Amygdala (tissue), 56 donors: Measurements from ENCODE around the gene SMARCAL1.
"Not testable (repeated sequence)": the region's sequence is repeated elsewhere in the genome, so short reads cannot be mapped to it uniquely, and the experiment has no call there.

Experiments used
- DNase-seq, 56 donors: peaks; one replicate each; lab custom pipeline; 2025; lab: John Stamatoyannopoulos, UW

The SMARCAL1 gene

DNA sequence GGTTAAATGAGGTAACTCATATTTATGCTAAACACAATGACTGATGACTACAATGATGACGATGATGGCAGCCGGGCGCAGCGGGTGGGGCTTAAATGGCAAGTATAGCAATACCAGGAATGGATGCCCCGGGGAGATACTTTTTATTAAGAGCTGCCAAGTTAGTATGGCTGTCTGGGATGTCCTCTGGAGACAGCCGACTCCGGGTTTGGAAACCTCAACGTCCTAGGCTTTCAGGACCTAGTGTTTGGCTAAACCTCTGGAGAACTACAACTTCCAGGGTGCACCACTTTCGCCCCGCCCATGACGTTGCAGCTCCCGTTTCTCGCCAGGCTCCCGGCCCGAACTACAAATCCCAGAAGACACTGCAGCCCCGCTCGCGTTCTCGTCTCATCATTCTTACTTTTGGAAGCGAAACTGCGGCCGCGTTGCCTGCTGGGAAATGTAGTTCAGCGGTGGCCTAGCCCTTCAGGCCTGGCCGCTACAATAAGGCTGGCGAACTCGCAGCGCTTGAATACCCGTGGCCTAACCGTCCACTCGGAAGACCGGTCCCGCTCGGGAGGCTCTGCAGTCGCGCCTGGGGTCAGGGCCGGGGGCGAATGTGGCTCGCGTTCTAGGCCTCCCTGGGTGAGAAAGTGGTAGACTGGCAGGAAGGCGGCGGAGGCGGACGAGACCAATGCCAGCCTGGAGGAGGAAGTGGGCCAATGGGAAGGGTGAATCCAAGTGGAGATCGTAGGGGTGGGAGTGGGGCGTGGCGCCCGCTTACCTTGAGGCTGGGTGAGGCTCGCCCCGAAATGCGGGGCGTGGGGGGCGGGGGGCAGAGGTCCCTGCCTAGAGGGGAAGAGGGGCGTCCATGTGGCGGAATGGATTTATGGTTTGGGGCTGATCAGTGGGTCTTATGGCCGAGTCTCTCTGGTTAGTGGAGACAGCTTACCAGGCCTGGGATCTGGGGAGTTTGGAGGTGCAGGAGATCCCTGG, at the start of gene SMARCAL1:
TSS of gene SMARCAL1 (plus strand) at position 463 of the 978 bp plus-strand sequence. CDS start 2,221 bp downstream, outside the sequence.
- DNase-seq, result peak; percentile 60 to 100 (median 98)

DNA sequence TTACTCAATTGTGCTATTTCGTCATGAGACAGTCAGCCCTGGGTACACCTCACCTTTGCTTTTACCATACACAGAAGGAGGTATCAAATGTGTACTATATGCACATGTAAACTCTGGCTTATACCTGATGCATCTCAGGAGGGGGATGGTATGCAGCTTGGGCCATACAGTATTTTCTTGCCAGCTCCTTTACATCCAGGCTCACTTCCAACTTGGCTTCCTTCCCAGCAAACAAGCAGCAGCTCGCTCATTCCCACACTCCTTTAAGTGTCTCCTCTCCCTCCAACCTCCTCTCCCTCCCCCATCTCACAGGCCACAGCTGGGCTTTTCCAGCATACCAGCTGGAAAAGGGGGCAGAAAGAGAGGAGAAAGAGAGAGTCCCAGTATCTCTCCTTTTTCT, 49.6 kb upstream of the SMARCAL1 start:
- DNase-seq, result peak in 4 of 56 donors; percentile 4 to 61 (median 27)

DNA sequence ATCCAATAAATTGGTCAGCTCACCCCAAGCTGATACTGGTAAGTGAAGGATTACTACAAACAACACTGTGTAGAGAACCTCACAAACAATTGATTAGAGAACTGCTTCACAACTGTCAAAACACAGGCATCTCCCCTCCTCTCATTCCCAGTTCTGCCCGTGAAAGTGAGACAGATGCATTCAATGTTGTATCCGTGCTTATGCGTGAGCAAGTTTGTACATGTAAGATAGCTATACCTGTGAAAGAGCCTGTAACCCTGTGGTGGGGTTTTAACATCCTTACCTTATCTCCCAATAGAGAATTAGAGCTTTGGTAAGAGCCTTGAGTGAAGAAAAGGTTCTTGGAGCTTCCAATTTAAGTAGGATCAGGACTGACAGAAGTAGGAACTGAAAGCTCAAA, 49.1 kb upstream of the SMARCAL1 start:
- DNase-seq, result no peak

DNA sequence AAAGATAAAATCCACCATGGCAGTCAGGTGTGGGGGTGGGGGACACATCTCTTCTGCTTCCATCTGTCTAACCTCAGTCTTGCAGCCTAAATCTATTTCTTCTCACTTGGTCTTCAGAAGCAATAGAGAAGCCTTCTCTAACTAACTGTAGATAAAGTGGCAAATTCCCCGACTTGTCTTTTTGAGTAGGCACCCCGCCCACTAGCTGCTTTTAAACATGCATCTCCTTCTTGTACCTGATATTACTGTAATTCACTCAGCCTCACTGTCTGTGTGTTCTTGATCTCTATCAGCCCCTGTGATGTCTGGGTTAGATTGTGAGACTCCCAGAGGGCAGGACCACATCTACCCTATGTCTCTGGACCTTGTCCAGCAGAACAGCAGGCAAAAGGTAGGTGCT, 46.8 kb upstream of the SMARCAL1 start:
- DNase-seq, result peak in 1 of 56 donors; percentile 23

DNA sequence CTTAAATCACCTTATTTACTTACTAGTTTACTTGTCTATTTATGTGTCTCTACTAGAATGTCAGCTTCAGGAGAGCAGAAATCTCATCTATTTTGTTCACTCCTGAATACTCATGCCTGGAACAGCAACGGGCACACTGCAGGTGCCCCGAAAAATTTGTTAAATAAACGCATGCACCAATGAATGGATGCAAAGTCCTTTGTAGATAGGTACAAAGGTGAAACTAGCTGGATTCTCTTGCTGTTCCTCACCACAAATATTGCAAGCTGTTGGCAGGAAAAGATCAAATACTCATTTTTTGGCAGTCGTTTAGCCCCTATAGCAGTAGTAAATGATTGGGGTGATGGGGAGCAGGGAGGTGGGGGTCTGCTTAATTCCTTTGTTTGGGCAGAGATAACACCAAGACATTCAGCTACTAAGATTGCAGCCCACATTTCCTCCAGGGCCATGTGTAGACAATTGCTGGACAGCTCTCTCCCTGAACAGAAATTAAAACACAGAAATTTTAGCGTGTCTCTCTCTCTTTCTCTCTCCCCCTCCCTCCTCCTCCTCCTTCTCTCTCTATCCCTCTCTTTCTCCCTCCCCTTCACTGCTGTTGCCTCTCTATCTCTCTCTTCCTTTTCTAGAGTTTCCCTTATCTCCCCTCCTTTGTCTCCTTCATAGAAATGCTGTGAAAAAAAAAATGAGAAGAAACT, 45.4 kb upstream of the SMARCAL1 start:
- no peak for DNase-seq

DNA sequence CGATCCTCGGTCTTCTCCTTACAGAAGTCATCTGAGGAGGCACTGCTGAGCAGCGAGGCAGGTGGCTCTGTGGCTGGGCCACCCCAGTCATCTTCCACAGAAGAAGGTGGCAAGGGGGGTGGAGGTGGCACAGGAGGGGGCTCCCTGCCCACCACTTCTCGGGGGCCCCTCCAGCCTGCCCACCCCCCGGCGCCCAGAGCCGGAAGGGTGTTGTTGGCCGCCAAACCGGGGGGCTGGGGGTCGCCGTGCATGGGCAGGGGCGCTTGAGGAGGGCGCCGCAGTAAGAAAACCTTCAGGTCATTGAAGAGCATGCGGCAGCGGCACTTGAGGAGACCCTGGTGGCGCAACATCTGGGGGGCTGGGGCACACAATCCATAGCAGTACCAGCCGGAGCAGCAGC, 42.5 kb upstream of the SMARCAL1 start:
- DNase-seq, result no peak

DNA sequence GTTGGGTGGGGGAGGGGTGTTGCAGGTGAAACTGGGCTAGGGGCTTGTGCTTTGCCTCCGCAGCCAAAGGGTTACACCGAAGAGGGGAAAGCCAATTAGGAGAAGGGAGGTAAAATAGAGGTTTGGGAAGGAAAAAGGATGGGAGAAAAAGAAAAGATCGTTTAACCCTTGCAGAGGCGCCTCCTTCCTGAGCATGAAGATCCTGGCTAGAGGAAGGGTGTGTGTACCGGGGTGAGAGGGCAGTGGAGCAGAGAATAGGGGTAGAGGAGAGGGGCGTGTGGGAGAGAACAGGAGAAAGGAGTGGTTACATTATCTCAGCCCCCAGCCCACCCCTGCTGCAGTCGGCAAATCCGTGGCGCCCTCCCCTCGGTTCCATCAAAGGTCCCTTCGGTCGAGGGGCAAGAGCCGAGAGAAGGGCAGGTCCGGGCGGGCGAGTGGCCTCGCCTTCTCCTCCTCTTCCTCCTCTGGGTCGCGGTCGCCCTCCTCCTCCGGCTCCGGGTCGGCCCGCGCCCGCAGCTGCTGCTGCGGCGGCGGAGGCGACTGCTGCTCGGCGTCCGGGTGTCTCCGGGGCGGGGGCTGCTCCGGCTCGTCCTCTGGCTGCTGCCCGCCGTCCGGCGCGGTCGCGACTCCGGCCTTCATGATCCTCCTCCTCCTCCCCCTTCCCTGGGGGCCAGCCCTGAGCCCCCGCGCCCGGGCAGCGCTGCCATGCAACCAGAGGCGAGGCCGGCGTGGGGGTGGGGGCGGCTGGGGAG, 41.1 kb upstream of the SMARCAL1 start:
- no peak for DNase-seq

DNA sequence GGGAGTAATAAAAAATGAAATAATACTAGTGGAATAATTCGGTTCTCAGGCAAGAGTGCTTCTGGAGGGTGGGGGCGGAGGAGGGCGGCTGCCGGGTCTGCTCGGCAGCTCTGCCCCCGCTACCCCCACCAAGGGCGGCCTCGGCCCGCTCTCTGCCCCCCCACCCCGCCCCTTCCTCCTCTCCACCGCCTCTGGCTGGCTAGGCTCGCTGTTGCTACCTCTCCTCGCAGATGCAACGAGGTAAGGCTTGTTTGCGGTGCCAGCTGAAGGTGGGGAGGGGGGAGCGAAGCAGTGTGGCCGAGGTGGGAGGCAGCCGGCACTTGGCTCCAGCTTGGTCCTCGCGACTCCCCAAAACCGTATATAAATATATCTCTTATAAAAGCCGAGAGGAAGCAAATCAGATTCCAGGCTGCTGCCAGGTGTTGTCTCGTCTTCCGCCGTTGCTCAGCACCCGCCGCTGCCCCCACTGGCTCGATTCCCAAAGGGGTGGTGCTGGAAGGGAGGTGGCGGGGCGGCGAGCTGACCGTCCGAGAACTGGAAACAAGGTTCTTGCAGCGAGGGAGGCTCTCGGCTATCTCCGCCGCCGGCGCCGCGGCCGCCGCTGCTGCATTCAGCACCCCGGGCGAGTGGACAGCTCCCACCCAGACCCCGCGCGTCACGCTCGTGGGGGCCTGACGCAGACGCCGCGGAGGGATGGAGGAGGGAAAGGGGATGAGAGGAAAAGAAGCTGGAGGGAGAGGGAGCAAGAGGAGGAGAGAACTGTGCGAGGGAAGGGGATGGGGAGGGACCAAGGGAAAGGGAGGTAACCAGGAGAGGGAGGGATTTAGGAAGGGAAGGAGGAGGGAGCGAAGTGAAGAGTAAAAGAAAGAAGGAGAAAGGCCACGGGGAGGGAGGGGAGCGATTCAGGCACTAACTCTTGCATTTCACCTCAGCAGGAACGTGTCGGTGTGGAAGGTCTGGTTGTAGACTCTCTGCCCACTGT, 40.3 kb upstream of the SMARCAL1 start, which contains the start of gene MARCHF4:
TSS of gene MARCHF4 (minus strand) at position 763 of the 982 bp plus-strand sequence. CDS start 2,223 bp downstream, outside the sequence.
- peak in 52 of 56 donors; percentile 8 to 73 (median 46) for DNase-seq

DNA sequence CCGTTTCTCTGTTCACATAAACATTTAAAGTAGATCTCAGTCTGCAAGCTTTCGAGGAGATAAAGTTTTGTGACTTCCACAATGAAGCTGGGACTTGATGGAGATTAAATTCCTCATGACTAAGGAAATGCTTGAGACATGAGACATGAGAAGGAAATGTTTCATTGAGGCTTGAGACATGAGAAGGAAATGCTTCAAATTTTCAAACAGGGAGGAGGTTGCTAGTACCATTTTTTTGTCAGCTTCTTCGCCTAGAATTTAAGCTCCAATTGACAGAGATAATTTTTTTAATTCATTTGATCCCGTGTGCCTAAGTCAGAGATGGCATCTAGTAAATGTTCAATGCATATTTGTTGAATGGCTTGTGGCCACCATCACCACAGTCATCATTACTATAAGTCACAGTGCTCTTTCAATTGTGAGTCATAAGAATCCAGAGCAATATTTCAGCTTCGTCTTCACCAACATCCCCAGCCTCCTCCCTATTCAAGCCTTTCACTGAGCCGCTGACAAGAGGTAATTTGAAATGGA, 39.5 kb upstream of the SMARCAL1 start:
- no peak for DNase-seq

DNA sequence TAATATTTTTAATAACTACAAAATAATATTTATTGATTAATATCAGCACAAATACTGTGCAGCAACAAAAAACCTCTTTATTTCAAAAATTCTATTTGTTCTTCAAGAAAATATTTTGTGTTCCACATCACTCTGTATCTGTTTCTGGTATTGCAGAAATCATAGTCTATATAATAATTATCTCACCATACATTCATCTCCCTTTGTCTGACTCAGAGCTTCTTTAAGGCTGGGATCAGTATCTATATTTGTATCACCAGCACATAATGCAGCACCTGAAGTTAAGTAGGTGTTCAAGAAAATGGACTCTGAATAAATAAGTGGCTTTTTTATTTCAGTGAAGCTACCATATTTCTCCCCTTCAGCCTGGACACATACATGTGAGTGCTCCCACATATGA, 38.4 kb upstream of the SMARCAL1 start:
- DNase-seq, result no peak

DNA sequence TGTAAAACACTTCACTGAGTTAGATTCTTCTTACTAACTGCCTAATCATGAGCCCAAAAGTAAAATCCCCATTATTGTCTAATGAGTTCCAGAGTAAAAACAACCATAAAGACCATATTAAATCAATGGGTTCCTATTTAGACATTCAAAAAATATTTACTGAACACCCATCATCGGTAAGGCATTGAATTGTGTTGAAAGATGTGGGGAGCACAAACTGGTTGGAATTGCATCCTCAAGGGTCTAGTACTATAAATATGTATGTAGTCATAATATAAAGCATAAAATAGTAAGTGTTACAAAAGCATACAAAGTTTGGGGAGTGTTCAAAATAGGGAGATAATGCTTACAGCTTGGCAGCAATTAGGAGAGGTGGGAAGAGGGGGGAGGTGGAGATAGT, 37.0 kb upstream of the SMARCAL1 start:
- no peak for DNase-seq

DNA sequence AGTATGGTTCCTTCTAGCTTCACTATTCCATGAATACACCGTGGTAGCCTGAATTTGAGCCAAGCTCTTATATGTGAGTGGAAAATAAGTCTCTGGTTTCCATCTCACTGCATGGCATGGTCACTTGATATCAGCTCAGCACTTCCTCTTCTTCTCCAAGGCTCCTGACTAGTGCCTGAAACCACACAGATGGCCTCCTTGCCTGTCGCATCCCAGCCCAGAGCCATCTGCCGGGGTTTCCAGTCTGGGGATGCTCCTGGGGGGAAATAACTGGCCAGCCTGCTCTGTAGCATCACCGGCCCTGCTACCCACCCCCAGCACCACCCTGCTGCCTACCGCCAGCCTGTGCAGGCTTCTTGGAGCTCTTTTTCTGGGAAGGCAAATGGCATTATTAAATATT, 32.3 kb upstream of the SMARCAL1 start:
- DNase-seq, result no peak

DNA sequence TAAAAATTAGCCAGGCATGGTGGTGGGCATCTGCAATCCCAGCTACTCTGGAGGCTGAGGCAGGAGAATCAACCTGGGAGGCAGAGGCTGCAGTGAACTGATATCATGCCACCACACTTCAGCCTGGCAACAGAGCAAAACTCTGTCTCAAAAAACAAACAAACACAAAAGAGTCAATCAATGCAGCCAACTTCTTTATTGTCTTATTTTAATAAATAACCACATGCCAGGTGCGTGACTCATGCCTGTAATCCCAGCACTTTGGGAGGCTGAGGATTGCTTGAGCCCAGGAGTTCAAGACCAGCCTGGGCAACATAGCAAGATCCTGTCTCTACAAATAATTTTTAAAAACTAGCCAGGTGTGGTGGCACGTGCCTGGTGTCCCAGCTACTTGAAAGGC, 27.9 kb upstream of the SMARCAL1 start:
- not testable (repeated sequence) for DNase-seq

DNA sequence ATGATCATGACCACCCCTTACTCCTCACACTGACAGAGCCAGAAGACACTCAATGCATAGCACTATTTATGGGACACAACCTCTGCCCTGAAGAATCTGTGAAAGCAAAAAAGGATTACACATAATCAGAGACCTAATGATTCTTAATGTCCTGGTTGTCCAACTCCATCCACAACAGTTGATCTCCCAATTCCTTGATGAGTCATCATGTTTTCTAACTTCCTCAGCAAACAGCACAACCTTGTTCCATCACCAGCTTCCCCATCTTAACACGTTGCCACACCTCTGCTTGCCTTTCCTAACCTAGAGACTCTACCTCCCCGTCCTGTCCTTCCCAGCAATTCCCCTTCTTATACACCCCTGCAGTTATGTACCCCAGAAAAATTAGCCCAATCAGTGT, 26.8 kb upstream of the SMARCAL1 start:
- DNase-seq, result no peak

DNA sequence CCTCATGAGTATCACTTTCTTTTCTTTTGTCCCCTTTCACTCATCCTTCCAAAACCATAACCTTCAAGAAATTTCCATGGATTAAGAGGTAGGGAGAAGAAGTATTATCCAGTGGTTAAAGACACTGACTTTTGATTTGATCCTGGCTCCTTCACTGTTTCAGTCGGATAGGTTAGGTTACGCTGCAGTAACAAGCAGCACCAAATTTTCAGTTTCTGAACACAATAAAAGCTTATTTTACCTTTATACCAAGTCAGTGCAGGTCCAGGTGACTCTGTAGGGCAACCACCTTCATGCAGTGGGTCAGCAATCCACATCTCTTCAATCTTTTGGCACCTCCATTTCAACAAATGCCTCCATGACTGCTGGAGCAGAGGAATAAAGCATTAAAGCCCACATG, 25.0 kb upstream of the SMARCAL1 start:
- no peak for DNase-seq

DNA sequence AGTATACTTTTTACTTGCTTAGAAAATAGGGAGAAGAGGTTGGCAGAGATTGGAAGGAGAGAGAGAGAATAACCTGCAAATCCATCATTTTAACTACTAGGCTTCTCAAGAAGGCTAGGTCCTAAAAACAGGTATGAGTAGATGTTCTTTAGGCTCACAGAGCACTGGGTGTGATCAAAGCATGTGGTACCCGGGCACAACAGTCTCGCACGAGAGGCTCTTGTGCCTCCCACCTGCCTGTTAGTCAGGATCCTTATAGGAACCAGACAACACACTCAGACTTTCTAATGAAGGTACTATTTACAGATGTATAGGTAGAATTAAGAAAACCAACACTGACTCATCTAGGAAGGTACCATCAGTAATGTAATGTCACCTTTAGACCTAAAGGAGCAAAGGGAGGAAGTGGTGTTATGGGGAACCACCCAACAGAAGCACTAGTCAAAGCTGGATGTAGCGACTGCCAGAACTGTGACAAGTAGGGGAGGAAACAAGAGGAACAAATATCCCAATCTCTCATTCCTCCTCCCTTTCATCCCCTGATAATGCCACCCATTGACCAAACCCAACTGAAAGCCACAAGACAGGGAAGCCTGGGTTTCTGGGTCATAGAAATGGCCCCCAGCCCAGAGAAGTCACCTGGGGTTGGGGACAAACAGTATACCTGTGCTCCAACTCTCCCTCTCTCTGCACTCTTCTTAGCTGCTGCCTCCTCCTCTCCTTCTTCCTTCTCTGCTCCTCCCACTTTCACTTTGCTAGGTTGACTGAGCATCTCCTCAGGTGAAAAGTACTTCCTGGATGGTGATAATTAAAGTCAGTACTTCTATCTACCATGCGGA, 24.0 kb upstream of the SMARCAL1 start:
- no peak for DNase-seq

DNA sequence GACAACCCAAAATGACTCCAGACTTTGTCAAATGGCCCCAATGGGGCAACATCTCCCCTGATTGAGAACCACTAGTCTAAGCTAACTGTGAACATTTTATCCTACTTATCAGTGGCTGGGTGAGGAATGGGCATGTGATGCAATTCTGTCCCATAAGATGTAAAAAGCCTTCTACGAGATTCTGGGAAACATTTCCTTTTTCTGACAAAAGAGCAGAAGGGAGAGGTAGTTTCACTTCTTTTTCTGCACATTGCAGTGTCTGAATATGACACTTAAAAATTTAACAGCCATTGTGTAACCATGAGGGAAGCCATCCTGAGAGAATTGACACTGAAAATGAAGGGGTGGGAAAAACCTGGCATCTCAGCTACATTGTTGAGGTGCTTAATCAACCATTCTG, 22.7 kb upstream of the SMARCAL1 start:
- DNase-seq, result no peak

DNA sequence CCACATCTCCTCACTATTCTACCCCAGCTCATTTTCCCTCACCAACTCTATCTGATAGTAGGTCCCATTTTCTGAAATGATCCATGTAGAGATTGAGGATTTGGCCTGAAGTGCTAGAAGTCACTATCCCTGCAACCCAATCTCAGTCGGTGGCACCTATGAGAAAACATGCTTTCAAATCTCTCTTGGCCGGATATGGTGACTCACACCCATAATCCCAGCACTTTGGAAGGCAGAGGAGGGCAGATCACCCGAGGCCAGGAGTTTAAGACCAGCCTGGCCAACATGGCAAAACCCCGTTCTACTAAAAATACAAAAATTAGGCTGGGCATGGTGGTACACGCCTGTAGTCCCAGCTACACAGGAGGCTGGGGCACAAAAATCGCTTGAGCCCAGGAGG, 20.9 kb upstream of the SMARCAL1 start:
- no peak for DNase-seq
